CD4-positive, alpha-beta T cell treated with Interleukin-15 for 4 hours (primary cell): ENCODE results near the gene NANOG.
"Not testable (repeated sequence)": the region's sequence is repeated elsewhere in the genome, so short reads cannot be mapped to it uniquely, and the experiment has no call there.

ENCODE experiments used
- DNase-seq: peaks from one replicate; pipeline ENCODE4 v3.0.0-alpha.2; 2020; ENCODE audit warnings: low spot score

Gene NANOG

GRCh38 chr12:7806319-7806718 is 17.1 kb downstream of the NANOG start:
- DNase-seq, result not testable (repeated sequence)

- peak; percentile 56 for DNase-seq
Measured at GRCh38 chr12:7806863-7807487, 17.8 kb downstream of the NANOG start.

GRCh38 chr12:7825754-7826153 is 36.6 kb downstream of the NANOG start:
- not testable (repeated sequence) for DNase-seq

- DNase-seq, result not testable (repeated sequence)
Measured at GRCh38 chr12:7829737-7830136, 40.5 kb downstream of the NANOG start.

GRCh38 chr12:7832059-7832696 is 43.0 kb downstream of the NANOG start:
- DNase-seq, result peak; percentile 39

- DNase-seq, result not testable (repeated sequence)
Measured at GRCh38 chr12:7833201-7833600, 44.0 kb downstream of the NANOG start.

- DNase-seq, result no peak
Measured at GRCh38 chr12:7833831-7834230, 44.6 kb downstream of the NANOG start.

- DNase-seq, result no peak
Measured at GRCh38 chr12:7834701-7835100, 45.5 kb downstream of the NANOG start.

GRCh38 chr12:7835116-7835515 is 45.9 kb downstream of the NANOG start:
- no peak for DNase-seq

- DNase-seq, result no peak
Measured at GRCh38 chr12:7835766-7836165, 46.6 kb downstream of the NANOG start.

GRCh38 chr12:7837366-7837765 is 48.2 kb downstream of the NANOG start:
- no peak for DNase-seq

- DNase-seq, result not testable (repeated sequence)
Measured at GRCh38 chr12:7839226-7839625, 50.0 kb downstream of the NANOG start.

- DNase-seq, result not testable (repeated sequence)
Measured at GRCh38 chr12:7839848-7840247, 50.6 kb downstream of the NANOG start.

- not testable (repeated sequence) for DNase-seq
Measured at GRCh38 chr12:7842444-7842843, 53.2 kb downstream of the NANOG start.

GRCh38 chr12:7843149-7843548 is 53.9 kb downstream of the NANOG start:
- not testable (repeated sequence) for DNase-seq

- peak; percentile 15 for DNase-seq
Measured at GRCh38 chr12:7843583-7843982, 54.4 kb downstream of the NANOG start.

- DNase-seq, result no peak
Measured at GRCh38 chr12:7844116-7844515, 54.9 kb downstream of the NANOG start.

GRCh38 chr12:7847226-7848097 is 58.3 kb downstream of the NANOG start:
- DNase-seq, result not testable (repeated sequence)

GRCh38 chr12:7848098-7848422 is 58.9 kb downstream of the NANOG start:
- not testable (repeated sequence) for DNase-seq
